CD14-positive monocyte (primary cell): ENCODE data around the gene IL20. TPM values are rescaled to one million over a fixed set of nuclear protein-coding genes. Genes with fewer than 3 reads are reported as not detected.

Experiments used
- DNase-seq, 3 donors: peaks; one replicate each; pipeline ENCODE4 v3.0.0-alpha.2; 2011 to 2022
- H2AFZ ChIP-seq: 2 replicates; pipeline ENCODE4 v1.6.0; 2012; ENCODE audit warnings: mild to moderate bottlenecking, low read depth, low read length, inconsistent platforms; ENCODE audit not compliant: insufficient read depth, poor library complexity, severe bottlenecking
- H3K27ac ChIP-seq, 2 donors: 1 replicate in 1 of 2; 2 replicates in 1 of 2; pipeline ENCODE4 v1.5.1; 2012 to 2013; ENCODE audit warnings: low read length in 2 of 2, control low read depth in 1 of 2, inconsistent platforms in 1 of 2, low read depth in 1 of 2, mild to moderate bottlenecking in 1 of 2
- H3K27me3 ChIP-seq, 2 donors: one replicate each; pipeline versions ENCODE4 v1.6.0 to v1.6.1; 2011 to 2013; ENCODE audit warnings: low read length in 2 of 2; ENCODE audit not compliant: control insufficient read depth in 2 of 2, insufficient read depth in 2 of 2
- H3K36me3 ChIP-seq, 2 donors: replicated peaks in 1 of 2; 1 replicate in 1 of 2; 2 replicates in 1 of 2; pipeline versions ENCODE4 v1.5.1 to v1.6.1; 2012 to 2013; ENCODE audit warnings: low read length in 2 of 2, control low read depth in 1 of 2, inconsistent platforms in 1 of 2, mild to moderate bottlenecking in 1 of 2; ENCODE audit not compliant: insufficient read depth in 2 of 2, control insufficient read depth in 1 of 2
- H3K4me1 ChIP-seq, 2 donors: 1 replicate in 1 of 2; 2 replicates in 1 of 2; pipeline versions ENCODE4 v1.5.1 to v1.6.1; 2012 to 2013; ENCODE audit warnings: low read length in 2 of 2, control low read depth in 1 of 2, inconsistent platforms in 1 of 2, mild to moderate bottlenecking in 1 of 2, moderate library complexity in 1 of 2; ENCODE audit not compliant: insufficient read depth in 2 of 2, control insufficient read depth in 1 of 2
- H3K4me2 ChIP-seq: replicated peaks from 2 replicates; pipeline ENCODE3; 2012; ENCODE audit warnings: low read length, moderate library complexity, mild to moderate bottlenecking; ENCODE audit not compliant: poor library complexity, severe bottlenecking; ENCODE audit errors: extremely low read depth
- H3K4me3 ChIP-seq, 3 experiments: fragments of 200-600 bp in 1 of 3; sonication (generic) in 1 of 3; replicated peaks in 1 of 3; 1 replicate in 2 of 3; 2 replicates in 1 of 3; pipeline ENCODE4 v1.5.1; 2011 to 2013; ENCODE audit warnings: low read length in 3 of 3, mild to moderate bottlenecking in 3 of 3, control low read depth in 2 of 3, low read depth in 2 of 3, inconsistent platforms in 1 of 3, moderate library complexity in 1 of 3
- H3K79me2 ChIP-seq: 2 replicates; pipeline ENCODE4 v1.6.0; 2012; ENCODE audit warnings: mild to moderate bottlenecking, control low read depth, inconsistent platforms, low read length, moderate library complexity; ENCODE audit not compliant: insufficient read depth
- H3K9ac ChIP-seq: 2 replicates; pipeline ENCODE4 v1.6.0; 2017; ENCODE audit warnings: low read length, mild to moderate bottlenecking; ENCODE audit not compliant: insufficient read depth, poor library complexity, severe bottlenecking
- H3K9me3 ChIP-seq, 2 donors: replicated peaks in 1 of 2; 1 replicate in 1 of 2; 2 replicates in 1 of 2; pipeline versions ENCODE4 v1.5.1 to v1.6.1; 2012 to 2013; ENCODE audit warnings: low read length in 2 of 2, control low read depth in 1 of 2; ENCODE audit not compliant: control insufficient read depth in 1 of 2, insufficient read depth in 1 of 2
- H4K20me1 ChIP-seq: 2 replicates; pipeline ENCODE4 v1.6.0; 2012; ENCODE audit warnings: mild to moderate bottlenecking, low read length, control low read depth, moderate library complexity; ENCODE audit not compliant: insufficient read depth
- H3K27ac Mint-ChIP-seq, 7 donors: one replicate each; pipeline ENCODE4 v1.8.0; 2020; ENCODE audit warnings: mild to moderate bottlenecking in 7 of 7, mixed read lengths in 7 of 7, moderate library complexity in 6 of 7, inconsistent platforms in 2 of 7
- H3K27me3 Mint-ChIP-seq, 3 donors: one replicate each; pipeline ENCODE4 v1.8.0; 2021 to 2022; ENCODE audit warnings: low read depth in 3 of 3, mild to moderate bottlenecking in 3 of 3, mixed read lengths in 3 of 3, moderate library complexity in 3 of 3, inconsistent platforms in 1 of 3
- H3K36me3 Mint-ChIP-seq, 2 donors: one replicate each; pipeline ENCODE4 v1.8.0; 2020; ENCODE audit warnings: mixed read lengths in 2 of 2, inconsistent platforms in 1 of 2, mild to moderate bottlenecking in 1 of 2
- H3K4me1 Mint-ChIP-seq: one replicate; pipeline ENCODE4 v1.8.0; 2020; ENCODE audit warnings: mild to moderate bottlenecking, mixed read lengths
- H3K4me3 Mint-ChIP-seq, 2 donors: one replicate each; pipeline ENCODE4 v1.8.0; 2020; ENCODE audit warnings: mild to moderate bottlenecking in 2 of 2, mixed read lengths in 2 of 2, moderate library complexity in 1 of 2
- H3K9me3 Mint-ChIP-seq, 7 donors: one replicate each; pipeline ENCODE4 v1.8.0; 2020 to 2022; ENCODE audit warnings: mixed read lengths in 7 of 7, mild to moderate bottlenecking in 6 of 7, moderate library complexity in 6 of 7, inconsistent platforms in 2 of 7
- WGBS: methylation state at CpG from one replicate; pipeline ENCODE4 v1.1.5; 2013; ENCODE audit warnings: missing lambda C conversion rate; ENCODE audit not compliant: insufficient coverage; 5-methylcytosine and 5-hydroxymethylcytosine counted together
- intact Hi-C, 2 donors: fragments of 100-400 bp; cut with micrococcal nuclease; formaldehyde crosslinking; loops; one replicate each; pipeline versions ENCODE4 v1.15.0 to v1.15.1; 2023
- polyA plus RNA-seq, 3 donors: library from polyadenylated mRNA; depleted of rRNA in 1 of 3; unstranded in 2 of 3; stranded (reverse) in 1 of 3; fragments of 300-500 nt in 2 of 3; fragments of >200 nt in 1 of 3; fragmentation: Illumina TruSeq in 2 of 3; gene quantifications; 1 replicate in 2 of 3; 2 replicates in 1 of 3; pipeline ENCODE4 v1.2.3, GENCODE V29; 2012 to 2021
- TF ChIP-seq, protein P1 (sequence below): fragments of 200-600 bp; IDR thresholded peaks from one replicate; pipeline ENCODE4 v1.8.0; 2022; ENCODE audit warnings: antibody characterized with exemption, mild to moderate bottlenecking

Gene IL20
- polyA plus RNA-seq, 3 donors = not detected

GRCh38 chr1:206829282-206829681, 36.1 kb upstream of the IL20 start:
- H3K4me3 ChIP-seq = no peak overlapping the region
- Mint-ChIP-seq H3K27ac (peak overlapping the region in 1 of 7 donors; percentile 9), H3K9me3 (no peaks in the 10 kb centered on the region), H3K4me3 (peak overlapping the region in 1 of 2 donors; percentile 59), H3K36me3 (no peaks in the 10 kb centered on the region), H3K27me3 (peaks cover 1 to 10% (median 8%) of the 10 kb centered on the region in 3 donors), H3K4me1 (peaks cover 55% of the 10 kb centered on the region)
- no peak overlapping the region for H3K9ac ChIP-seq
- WGBS = 72% methylated on average over 6 of the region's 6 CpGs
- peaks cover 52 to 53% of the 10 kb centered on the region in 2 donors for H3K4me1 ChIP-seq
- no peak overlapping the region for H3K4me2 ChIP-seq
- no peaks in the 10 kb centered on the region for H3K79me2 ChIP-seq
- intact Hi-C loops = no loop called here
- DNase-seq = no peak
- H3K9me3 ChIP-seq = no peaks in the 10 kb centered on the region
- no peaks in the 10 kb centered on the region for H3K27me3 ChIP-seq
- no peaks in the 10 kb centered on the region for H3K36me3 ChIP-seq
- no peak overlapping the region for H2AFZ ChIP-seq
- no peaks in the 10 kb centered on the region for H4K20me1 ChIP-seq
- TF ChIP-seq, protein P1, sequence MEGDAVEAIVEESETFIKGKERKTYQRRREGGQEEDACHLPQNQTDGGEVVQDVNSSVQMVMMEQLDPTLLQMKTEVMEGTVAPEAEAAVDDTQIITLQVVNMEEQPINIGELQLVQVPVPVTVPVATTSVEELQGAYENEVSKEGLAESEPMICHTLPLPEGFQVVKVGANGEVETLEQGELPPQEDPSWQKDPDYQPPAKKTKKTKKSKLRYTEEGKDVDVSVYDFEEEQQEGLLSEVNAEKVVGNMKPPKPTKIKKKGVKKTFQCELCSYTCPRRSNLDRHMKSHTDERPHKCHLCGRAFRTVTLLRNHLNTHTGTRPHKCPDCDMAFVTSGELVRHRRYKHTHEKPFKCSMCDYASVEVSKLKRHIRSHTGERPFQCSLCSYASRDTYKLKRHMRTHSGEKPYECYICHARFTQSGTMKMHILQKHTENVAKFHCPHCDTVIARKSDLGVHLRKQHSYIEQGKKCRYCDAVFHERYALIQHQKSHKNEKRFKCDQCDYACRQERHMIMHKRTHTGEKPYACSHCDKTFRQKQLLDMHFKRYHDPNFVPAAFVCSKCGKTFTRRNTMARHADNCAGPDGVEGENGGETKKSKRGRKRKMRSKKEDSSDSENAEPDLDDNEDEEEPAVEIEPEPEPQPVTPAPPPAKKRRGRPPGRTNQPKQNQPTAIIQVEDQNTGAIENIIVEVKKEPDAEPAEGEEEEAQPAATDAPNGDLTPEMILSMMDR = no peak
- H3K27ac ChIP-seq = no peak overlapping the region

DNA sequence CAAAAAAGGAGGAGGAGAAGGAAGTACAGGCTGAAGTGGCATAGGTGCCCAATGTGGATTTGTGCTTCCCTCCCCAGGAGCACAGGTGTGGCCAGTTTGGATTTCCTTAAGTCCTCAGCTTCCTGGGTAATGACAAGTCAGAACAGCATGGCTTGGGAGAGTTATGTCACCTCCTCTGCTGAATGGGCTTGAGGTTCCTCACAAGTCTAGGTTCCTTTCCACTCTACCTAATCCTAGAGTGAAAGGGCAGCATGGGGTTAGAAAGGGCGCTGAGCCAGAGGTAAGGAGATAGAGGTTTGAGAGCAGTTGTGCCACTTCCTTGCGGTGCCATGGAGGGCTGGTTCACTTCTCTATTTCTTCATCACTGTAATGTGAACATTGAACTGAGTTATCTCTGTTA, 35.5 kb upstream of the IL20 start:
- peak; percentile 22 to 56 (median 52) for DNase-seq
- intact Hi-C loops = loop anchor here in 1 of 2 donors (10.0 kb wide), 1 partner anchor 55 kb away; the partner anchor contains the start of genes IL10 and IL19
- Histone ChIP-seq H4K20me1 (no peaks in the 10 kb centered on the region), H3K27me3 (no peaks in the 10 kb centered on the region), H3K27ac (no peak overlapping the region), H2AFZ (no peak overlapping the region), H3K36me3 (no peaks in the 10 kb centered on the region), H3K9me3 (no peaks in the 10 kb centered on the region), H3K9ac (no peak overlapping the region), H3K4me2 (no peak overlapping the region), H3K79me2 (no peaks in the 10 kb centered on the region), H3K4me1 (peaks cover 52 to 53% of the 10 kb centered on the region in 2 donors), H3K4me3 (no peak overlapping the region)
- H3K27ac Mint-ChIP-seq = peak overlapping the region in 1 of 7 donors; percentile 63
- peaks cover 55% of the 10 kb centered on the region for H3K4me1 Mint-ChIP-seq
- H3K4me3 Mint-ChIP-seq = no peak overlapping the region
- no peaks in the 10 kb centered on the region for H3K9me3 Mint-ChIP-seq
- WGBS = no CpG with 5 or more reads among the region's 2 CpGs
- H3K27me3 Mint-ChIP-seq = peaks cover 1 to 10% (median 8%) of the 10 kb centered on the region in 3 donors
- TF ChIP-seq, protein P1 = no peak
- no peaks in the 10 kb centered on the region for H3K36me3 Mint-ChIP-seq
